Activated gamma-delta T cell treated with Interleukin-2 at 50 U/mL for 16 hours (primary cell): ENCODE data around the gene CD82.
A peak's percentile ranks its signal among the peaks of the same experiment; 100 is the strongest.

Source experiments
- DNase-seq: peaks from one replicate; pipeline ENCODE4 v3.0.0-alpha.2; 2020

CD82 gene

GRCh38 chr11:44577231-44577830 lies 11.9 kb downstream of the CD82 start:
- DNase-seq, result no peak

GRCh38 chr11:44578279-44578678 lies 12.8 kb downstream of the CD82 start:
- DNase-seq, result no peak

GRCh38 chr11:44579302-44579761 lies 13.9 kb downstream of the CD82 start:
- no peak for DNase-seq

GRCh38 chr11:44580701-44581100 lies 15.2 kb downstream of the CD82 start:
- DNase-seq, result no peak

GRCh38 chr11:44581246-44581645 lies 15.8 kb downstream of the CD82 start:
- DNase-seq, result no peak

GRCh38 chr11:44582641-44583352 lies 17.3 kb downstream of the CD82 start:
- no peak for DNase-seq

- no peak for DNase-seq
Observed at GRCh38 chr11:44583353-44583669, 17.8 kb downstream of the CD82 start.

GRCh38 chr11:44585421-44585820 lies 20.0 kb downstream of the CD82 start:
- DNase-seq, result no peak

GRCh38 chr11:44589301-44589700 lies 23.8 kb downstream of the CD82 start:
- DNase-seq, result no peak

GRCh38 chr11:44590769-44591168 lies 25.3 kb downstream of the CD82 start:
- no peak for DNase-seq

GRCh38 chr11:44591557-44591956 lies 26.1 kb downstream of the CD82 start:
- DNase-seq, result no peak

- no peak for DNase-seq
Observed at GRCh38 chr11:44592125-44592940, 26.9 kb downstream of the CD82 start.

- no peak for DNase-seq
Observed at GRCh38 chr11:44593251-44593650, 27.8 kb downstream of the CD82 start.

GRCh38 chr11:44595006-44595405 lies 29.5 kb downstream of the CD82 start:
- no peak for DNase-seq

- DNase-seq, result no peak
Observed at GRCh38 chr11:44595964-44596381, 30.5 kb downstream of the CD82 start.

GRCh38 chr11:44596525-44597276 lies 31.2 kb downstream of the CD82 start:
- peak; percentile 13 for DNase-seq

- no peak for DNase-seq
Observed at GRCh38 chr11:44597358-44598012, 32.0 kb downstream of the CD82 start.

GRCh38 chr11:44598831-44599230 lies 33.4 kb downstream of the CD82 start:
- DNase-seq, result no peak

GRCh38 chr11:44600261-44600660 lies 34.8 kb downstream of the CD82 start:
- no peak for DNase-seq

GRCh38 chr11:44600839-44601383 lies 35.4 kb downstream of the CD82 start:
- no peak for DNase-seq

GRCh38 chr11:44601471-44602370 lies 36.3 kb downstream of the CD82 start:
- DNase-seq, result no peak
